ENCODE data around the gene CITED2. TPM values are rescaled to one million over a fixed set of nuclear protein-coding genes. Genes with fewer than 3 reads are reported as not detected.
A peak's percentile ranks its signal among the peaks of the same experiment; 100 is the strongest.

CITED2 gene
- total RNA-seq, 2 experiments from 2014 or later, result 45.1 to 58.1 TPM

GRCh38 chr6:139343052-139343750, 31.2 kb downstream of the CITED2 start:
- Mint-ChIP-seq H3K27me3 (no peaks in the 10 kb centered on the region), H3K9me3 (ENCODE audit: low read depth) (peaks cover 3% of the 10 kb centered on the region), H3K27ac (peak overlapping the region; percentile 13), H3K36me3 (ENCODE audit: low read depth) (no peaks in the 10 kb centered on the region), H3K4me1 (peaks cover 18% of the 10 kb centered on the region), H3K4me3 (no peak overlapping the region)
- DNase-seq, result no peak
- ChIA-PET CTCF (interaction anchor here (1.7 kb wide), 1 partner anchor 124 kb away, joined by 6 read pairs; no protein-coding TSS in a partner anchor), POLR2A (no interaction called here)
- no peak for ATAC-seq
- intact Hi-C loops (cut with DNase I, micrococcal nuclease), result no loop called here

- H3K27me3 Mint-ChIP-seq, result no peaks in the 10 kb centered on the region
- no peak overlapping the region for H3K4me3 Mint-ChIP-seq
- no peaks in the 10 kb centered on the region for H3K36me3 Mint-ChIP-seq (ENCODE audit: low read depth)
- POLR2A ChIA-PET, result no interaction called here
- CTCF ChIA-PET, result interaction anchor here (0.6 kb wide), 1 partner anchor 91 kb away, joined by 3 read pairs; no protein-coding TSS in a partner anchor
- DNase-seq, result no peak
- intact Hi-C loops (cut with DNase I, micrococcal nuclease), result no loop called here
- no peak overlapping the region for H3K27ac Mint-ChIP-seq
- H3K9me3 Mint-ChIP-seq (ENCODE audit: low read depth), result peaks cover 3% of the 10 kb centered on the region
- peaks cover 18% of the 10 kb centered on the region for H3K4me1 Mint-ChIP-seq
- ATAC-seq, result no peak
Measured at GRCh38 chr6:139341060-139341459, 33.4 kb downstream of the CITED2 start.

- Mint-ChIP-seq H3K4me3 (no peak overlapping the region), H3K27ac (no peak overlapping the region), H3K9me3 (ENCODE audit: low read depth) (peaks cover 3% of the 10 kb centered on the region), H3K4me1 (peaks cover 19% of the 10 kb centered on the region), H3K36me3 (ENCODE audit: low read depth) (no peaks in the 10 kb centered on the region), H3K27me3 (no peaks in the 10 kb centered on the region)
- CTCF ChIA-PET, result interaction anchor here (0.9 to 1.4 kb wide), 3 partner anchors 26 to 88 kb away, joined by 3 to 9 read pairs (median 3); no protein-coding TSS in a partner anchor
- POLR2A ChIA-PET, result no interaction called here
- intact Hi-C loops (cut with DNase I, micrococcal nuclease), result no loop called here
- no peak for ATAC-seq
- no peak for DNase-seq
Measured at GRCh38 chr6:139338795-139339194, 35.7 kb downstream of the CITED2 start.

GRCh38 chr6:139337830-139338229, 36.6 kb downstream of the CITED2 start:
- ChIA-PET POLR2A (no interaction called here), CTCF (interaction anchor here (0.6 kb wide), 1 partner anchor 484 kb away, joined by 3 read pairs; no protein-coding TSS in a partner anchor)
- no peaks in the 10 kb centered on the region for H3K27me3 Mint-ChIP-seq
- H3K9me3 Mint-ChIP-seq (ENCODE audit: low read depth), result peaks cover 3% of the 10 kb centered on the region
- no peak overlapping the region for H3K4me3 Mint-ChIP-seq
- H3K27ac Mint-ChIP-seq, result no peak overlapping the region
- intact Hi-C loops (cut with DNase I, micrococcal nuclease), result no loop called here
- H3K36me3 Mint-ChIP-seq (ENCODE audit: low read depth), result no peaks in the 10 kb centered on the region
- no peak for DNase-seq
- peaks cover 10% of the 10 kb centered on the region for H3K4me1 Mint-ChIP-seq
- no peak for ATAC-seq

GRCh38 chr6:139337001-139337400, 37.4 kb downstream of the CITED2 start:
- H3K9me3 Mint-ChIP-seq (ENCODE audit: low read depth), result peaks cover 3% of the 10 kb centered on the region
- H3K4me3 Mint-ChIP-seq, result no peak overlapping the region
- CTCF ChIA-PET, result interaction anchor here (0.6 to 1.3 kb wide), 2 partner anchors 34 to 118 kb away, joined by 3 to 4 read pairs; no protein-coding TSS in a partner anchor

GRCh38 chr6:139336488-139336887, 38.0 kb downstream of the CITED2 start:
- H3K36me3 Mint-ChIP-seq (ENCODE audit: low read depth), result no peaks in the 10 kb centered on the region
- H3K4me1 Mint-ChIP-seq, result peaks cover 6% of the 10 kb centered on the region
- CTCF ChIA-PET, result interaction anchor here (0.6 to 1.3 kb wide), 3 partner anchors 34 to 224 kb away, joined by 3 to 4 read pairs (median 4); no protein-coding TSS in a partner anchor
- H3K4me3 Mint-ChIP-seq, result no peak overlapping the region
- intact Hi-C loops (cut with DNase I, micrococcal nuclease), result no loop called here
- H3K27ac Mint-ChIP-seq, result no peak overlapping the region
- POLR2A ChIA-PET, result no interaction called here
- H3K27me3 Mint-ChIP-seq, result no peaks in the 10 kb centered on the region
- peaks cover 3% of the 10 kb centered on the region for H3K9me3 Mint-ChIP-seq (ENCODE audit: low read depth)
- DNase-seq (no peak), ATAC-seq (no peak)

More at GRCh38 chr6:139337001-139337400, 37.4 kb downstream of the CITED2 start:
- intact Hi-C loops (cut with DNase I, micrococcal nuclease), result no loop called here
- POLR2A ChIA-PET, result no interaction called here
- Mint-ChIP-seq H3K36me3 (ENCODE audit: low read depth) (no peaks in the 10 kb centered on the region), H3K4me1 (peaks cover 6% of the 10 kb centered on the region), H3K27me3 (no peaks in the 10 kb centered on the region), H3K27ac (no peak overlapping the region)
- ATAC-seq (no peak), DNase-seq (no peak)

GRCh38 chr6:139335447-139336210, 38.8 kb downstream of the CITED2 start:
- ChIA-PET CTCF (interaction anchor here (0.7 to 1.2 kb wide), 2 partner anchors 40 to 223 kb away, joined by 3 to 4 read pairs; no protein-coding TSS in a partner anchor), POLR2A (no interaction called here)
- no peaks in the 10 kb centered on the region for H3K36me3 Mint-ChIP-seq (ENCODE audit: low read depth)
- H3K27me3 Mint-ChIP-seq, result no peaks in the 10 kb centered on the region
- peaks cover 6% of the 10 kb centered on the region for H3K4me1 Mint-ChIP-seq
- no peaks in the 10 kb centered on the region for H3K9me3 Mint-ChIP-seq (ENCODE audit: low read depth)
- no peak overlapping the region for H3K27ac Mint-ChIP-seq
- H3K4me3 Mint-ChIP-seq, result no peak overlapping the region
- DNase-seq (no peak), ATAC-seq (no peak)
- intact Hi-C loops (cut with DNase I, micrococcal nuclease), result no loop called here

GRCh38 chr6:139334806-139335446, 39.5 kb downstream of the CITED2 start:
- Mint-ChIP-seq H3K9me3 (ENCODE audit: low read depth) (no peaks in the 10 kb centered on the region), H3K27me3 (no peaks in the 10 kb centered on the region)

GRCh38 chr6:139330826-139331500, 43.5 kb downstream of the CITED2 start:
- Mint-ChIP-seq H3K4me1 (peaks cover 8% of the 10 kb centered on the region), H3K36me3 (ENCODE audit: low read depth) (no peaks in the 10 kb centered on the region), H3K27ac (no peak overlapping the region), H3K4me3 (no peak overlapping the region), H3K9me3 (ENCODE audit: low read depth) (peaks cover 2% of the 10 kb centered on the region), H3K27me3 (no peaks in the 10 kb centered on the region)
- no peak for DNase-seq
- POLR2A ChIA-PET, result no interaction called here
- CTCF ChIA-PET, result interaction anchor here (0.9 to 1.2 kb wide), 2 partner anchors 11 to 76 kb away, joined by 3 to 4 read pairs; no protein-coding TSS in a partner anchor
- no peak for ATAC-seq
- intact Hi-C loops (cut with DNase I, micrococcal nuclease), result no loop called here

More at GRCh38 chr6:139334806-139335446, 39.5 kb downstream of the CITED2 start:
- CTCF ChIA-PET, result interaction anchor here (1.2 kb wide), 1 partner anchor 223 kb away, joined by 4 read pairs; no protein-coding TSS in a partner anchor
- POLR2A ChIA-PET, result no interaction called here
- Mint-ChIP-seq H3K36me3 (ENCODE audit: low read depth) (no peaks in the 10 kb centered on the region), H3K27ac (no peak overlapping the region), H3K4me1 (peaks cover 6% of the 10 kb centered on the region), H3K4me3 (no peak overlapping the region)
- intact Hi-C loops (cut with DNase I, micrococcal nuclease), result no loop called here
- ATAC-seq, result no peak
- no peak for DNase-seq

GRCh38 chr6:139330306-139330705, 44.1 kb downstream of the CITED2 start:
- intact Hi-C loops (cut with DNase I, micrococcal nuclease), result no loop called here
- no peak overlapping the region for H3K27ac Mint-ChIP-seq
- ChIA-PET CTCF (no interaction called here), POLR2A (no interaction called here)
- ATAC-seq (no peak), DNase-seq (no peak)
- peaks cover 2% of the 10 kb centered on the region for H3K9me3 Mint-ChIP-seq (ENCODE audit: low read depth)
- H3K4me3 Mint-ChIP-seq, result no peak overlapping the region
- H3K36me3 Mint-ChIP-seq (ENCODE audit: low read depth), result no peaks in the 10 kb centered on the region
- peaks cover 11% of the 10 kb centered on the region for H3K4me1 Mint-ChIP-seq
- no peaks in the 10 kb centered on the region for H3K27me3 Mint-ChIP-seq

- peaks cover 2% of the 10 kb centered on the region for H3K9me3 Mint-ChIP-seq (ENCODE audit: low read depth)
- intact Hi-C loops (cut with DNase I, micrococcal nuclease), result no loop called here
- DNase-seq, result no peak
- no peaks in the 10 kb centered on the region for H3K36me3 Mint-ChIP-seq (ENCODE audit: low read depth)
- CTCF ChIA-PET, result no interaction called here
- no peak for ATAC-seq
- H3K27ac Mint-ChIP-seq, result no peak overlapping the region
- no peaks in the 10 kb centered on the region for H3K27me3 Mint-ChIP-seq
- H3K4me3 Mint-ChIP-seq, result no peak overlapping the region
- POLR2A ChIA-PET, result interaction anchor here (1.0 kb wide), 1 partner anchor 34 kb away, joined by 4 read pairs; no protein-coding TSS in a partner anchor
- H3K4me1 Mint-ChIP-seq, result peaks cover 8% of the 10 kb centered on the region
Measured at GRCh38 chr6:139329224-139329623, 45.2 kb downstream of the CITED2 start.

Measured in activated CD4-positive, alpha-beta T cell treated with anti-CD3 and anti-CD28 coated beads for 36 hours (primary cell).